T-helper 1 cell treated with Interleukin-12 subunit alpha and Interleukin-12 subunit beta and Interleukin-4 antibody, amounts not matched to agents 30 μg/mL and 1 μg/mL, for 36 hours (primary cell): Measurements from ENCODE around the gene REXO5.
"Not testable (repeated sequence)": the region's sequence is repeated elsewhere in the genome, so short reads cannot be mapped to it uniquely, and the experiment has no call there.

Source experiments
- H3K27ac Mint-ChIP-seq: one replicate; pipeline ENCODE4 v1.8.0; 2021; ENCODE audit warnings: mild to moderate bottlenecking, mixed read lengths
- H3K27me3 Mint-ChIP-seq: one replicate; pipeline ENCODE4 v1.8.0; 2021; ENCODE audit warnings: low read depth, mixed read lengths
- H3K36me3 Mint-ChIP-seq: one replicate; pipeline ENCODE4 v1.8.0; 2021; ENCODE audit warnings: low read depth, mixed read lengths
- H3K4me1 Mint-ChIP-seq: one replicate; pipeline ENCODE4 v1.8.0; 2021; ENCODE audit warnings: low read depth, mixed read lengths
- H3K4me3 Mint-ChIP-seq: one replicate; pipeline ENCODE4 v1.8.0; 2021; ENCODE audit warnings: mild to moderate bottlenecking, moderate library complexity, mixed read lengths
- H3K9me3 Mint-ChIP-seq: one replicate; pipeline ENCODE4 v1.8.0; 2021; ENCODE audit warnings: mixed read lengths

Gene REXO5

GRCh38 chr16:20849589-20850390 lies 43.5 kb downstream of the REXO5 start:
- Mint-ChIP-seq H3K36me3 (peaks cover 8% of the 10 kb centered on the region), H3K27ac (peak overlapping the region; percentile 1), H3K27me3 (no peaks in the 10 kb centered on the region), H3K4me1 (peaks cover 30% of the 10 kb centered on the region), H3K9me3 (no peaks in the 10 kb centered on the region), H3K4me3 (no peak overlapping the region)

GRCh38 chr16:20850981-20851380 lies 44.7 kb downstream of the REXO5 start:
- H3K4me3 Mint-ChIP-seq: no peak overlapping the region
- H3K36me3 Mint-ChIP-seq: peaks cover 14% of the 10 kb centered on the region
- H3K9me3 Mint-ChIP-seq: no peaks in the 10 kb centered on the region
- H3K27me3 Mint-ChIP-seq: no peaks in the 10 kb centered on the region
- no peak overlapping the region for H3K27ac Mint-ChIP-seq
- peaks cover 24% of the 10 kb centered on the region for H3K4me1 Mint-ChIP-seq

GRCh38 chr16:20851601-20852000 lies 45.3 kb downstream of the REXO5 start:
- Mint-ChIP-seq H3K27me3 (no peaks in the 10 kb centered on the region), H3K4me3 (no peak overlapping the region), H3K27ac (no peak overlapping the region), H3K4me1 (peaks cover 29% of the 10 kb centered on the region), H3K9me3 (no peaks in the 10 kb centered on the region), H3K36me3 (peaks cover 12% of the 10 kb centered on the region)

GRCh38 chr16:20853143-20853542 lies 46.8 kb downstream of the REXO5 start:
- Mint-ChIP-seq H3K4me3 (no peak overlapping the region), H3K27me3 (no peaks in the 10 kb centered on the region), H3K4me1 (peaks cover 27% of the 10 kb centered on the region), H3K27ac (no peak overlapping the region), H3K9me3 (no peaks in the 10 kb centered on the region), H3K36me3 (peaks cover 16% of the 10 kb centered on the region)

- H3K9me3 Mint-ChIP-seq: no peaks in the 10 kb centered on the region
- peaks cover 18% of the 10 kb centered on the region for H3K36me3 Mint-ChIP-seq
- no peak overlapping the region for H3K27ac Mint-ChIP-seq
- peaks cover 27% of the 10 kb centered on the region for H3K4me1 Mint-ChIP-seq
- no peaks in the 10 kb centered on the region for H3K27me3 Mint-ChIP-seq
- no peak overlapping the region for H3K4me3 Mint-ChIP-seq
Observed at GRCh38 chr16:20853981-20854620, 47.8 kb downstream of the REXO5 start.

GRCh38 chr16:20854963-20855362 lies 48.6 kb downstream of the REXO5 start:
- no peaks in the 10 kb centered on the region for H3K27me3 Mint-ChIP-seq
- H3K4me1 Mint-ChIP-seq: peaks cover 24% of the 10 kb centered on the region
- H3K4me3 Mint-ChIP-seq: no peak overlapping the region
- H3K36me3 Mint-ChIP-seq: peaks cover 24% of the 10 kb centered on the region
- no peak overlapping the region for H3K27ac Mint-ChIP-seq
- no peaks in the 10 kb centered on the region for H3K9me3 Mint-ChIP-seq

- Mint-ChIP-seq H3K36me3 (peaks cover 33% of the 10 kb centered on the region), H3K27me3 (no peaks in the 10 kb centered on the region), H3K4me3 (no peak overlapping the region), H3K4me1 (peaks cover 15% of the 10 kb centered on the region), H3K9me3 (no peaks in the 10 kb centered on the region), H3K27ac (no peak overlapping the region)
Observed at GRCh38 chr16:20857281-20857680, 51.0 kb downstream of the REXO5 start.

- Mint-ChIP-seq H3K9me3 (no peaks in the 10 kb centered on the region), H3K36me3 (peaks cover 42% of the 10 kb centered on the region), H3K4me3 (no peak overlapping the region), H3K27me3 (no peaks in the 10 kb centered on the region), H3K4me1 (peaks cover 15% of the 10 kb centered on the region), H3K27ac (no peak overlapping the region)
Observed at GRCh38 chr16:20859229-20859628, 52.9 kb downstream of the REXO5 start.

GRCh38 chr16:20859699-20860098 lies 53.4 kb downstream of the REXO5 start:
- peaks cover 45% of the 10 kb centered on the region for H3K36me3 Mint-ChIP-seq
- peaks cover 17% of the 10 kb centered on the region for H3K4me1 Mint-ChIP-seq
- H3K9me3 Mint-ChIP-seq: no peaks in the 10 kb centered on the region
- H3K4me3 Mint-ChIP-seq: no peak overlapping the region
- H3K27me3 Mint-ChIP-seq: no peaks in the 10 kb centered on the region
- H3K27ac Mint-ChIP-seq: no peak overlapping the region

GRCh38 chr16:20860361-20860760 lies 54.0 kb downstream of the REXO5 start:
- Mint-ChIP-seq H3K36me3 (peaks cover 43% of the 10 kb centered on the region), H3K27me3 (no peaks in the 10 kb centered on the region), H3K9me3 (no peaks in the 10 kb centered on the region), H3K4me1 (peaks cover 17% of the 10 kb centered on the region), H3K4me3 (no peak overlapping the region), H3K27ac (no peak overlapping the region)

GRCh38 chr16:20860995-20861394 lies 54.7 kb downstream of the REXO5 start:
- Mint-ChIP-seq H3K4me1 (peaks cover 23% of the 10 kb centered on the region), H3K36me3 (peaks cover 42% of the 10 kb centered on the region)
- not testable (repeated sequence) for H3K4me3 Mint-ChIP-seq, H3K27ac Mint-ChIP-seq, H3K27me3 Mint-ChIP-seq, H3K9me3 Mint-ChIP-seq

GRCh38 chr16:20862162-20862960 lies 56.0 kb downstream of the REXO5 start:
- Mint-ChIP-seq H3K27me3 (no peaks in the 10 kb centered on the region), H3K4me1 (peaks cover 23% of the 10 kb centered on the region), H3K4me3 (no peak overlapping the region), H3K9me3 (no peaks in the 10 kb centered on the region), H3K27ac (no peak overlapping the region), H3K36me3 (peaks cover 48% of the 10 kb centered on the region)

- H3K9me3 Mint-ChIP-seq, H3K27me3 Mint-ChIP-seq, H3K27ac Mint-ChIP-seq, H3K4me3 Mint-ChIP-seq: not testable (repeated sequence)
- Mint-ChIP-seq H3K4me1 (peaks cover 34% of the 10 kb centered on the region), H3K36me3 (peaks cover 47% of the 10 kb centered on the region)
Observed at GRCh38 chr16:20864376-20864775, 58.0 kb downstream of the REXO5 start.

GRCh38 chr16:20865420-20866131 lies 59.2 kb downstream of the REXO5 start:
- Mint-ChIP-seq H3K27me3 (no peaks in the 10 kb centered on the region), H3K4me1 (peaks cover 40% of the 10 kb centered on the region), H3K4me3 (no peak overlapping the region), H3K27ac (peak overlapping the region; percentile 75), H3K9me3 (no peaks in the 10 kb centered on the region), H3K36me3 (peaks cover 39% of the 10 kb centered on the region)
